ENCODE data around the gene RCE1.

Gene RCE1

DNA sequence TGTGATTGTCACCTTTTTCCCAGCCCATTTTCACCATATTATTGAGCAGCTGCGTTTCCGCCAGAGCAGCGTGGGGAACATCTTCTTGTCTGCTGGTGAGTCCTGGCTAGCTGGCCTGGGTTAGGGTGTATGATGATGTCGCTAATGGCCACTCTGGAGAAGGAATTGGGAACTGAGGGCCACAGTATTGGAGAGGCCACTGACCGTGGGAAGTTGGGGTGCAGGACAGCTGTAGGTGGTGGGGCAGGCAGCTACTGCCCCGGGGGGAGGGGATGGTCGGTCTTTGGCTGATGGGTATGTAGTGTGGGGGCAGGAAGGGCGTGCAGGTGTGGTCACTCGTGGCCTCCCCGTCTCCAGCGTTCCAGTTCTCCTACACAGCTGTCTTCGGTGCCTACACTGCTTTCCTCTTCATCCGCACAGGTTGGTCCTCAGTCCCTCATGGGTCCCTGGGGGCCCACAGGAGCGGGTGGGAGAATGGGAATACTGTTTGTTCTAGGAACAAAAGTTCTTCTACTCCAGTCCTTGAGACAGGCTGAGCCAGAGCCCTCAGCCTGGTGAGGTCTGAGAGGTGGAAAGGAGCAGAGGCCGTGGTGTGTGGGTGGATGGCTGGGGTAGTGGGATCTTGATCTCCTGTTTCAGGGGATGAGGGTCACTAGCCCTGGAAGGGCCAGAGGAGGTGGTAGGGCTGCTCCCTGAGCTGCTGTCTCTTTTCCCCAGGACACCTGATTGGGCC is 2.1 kb downstream of the RCE1 start:
- DNase-seq (ENCODE audit: low read depth) = no peak

DNA sequence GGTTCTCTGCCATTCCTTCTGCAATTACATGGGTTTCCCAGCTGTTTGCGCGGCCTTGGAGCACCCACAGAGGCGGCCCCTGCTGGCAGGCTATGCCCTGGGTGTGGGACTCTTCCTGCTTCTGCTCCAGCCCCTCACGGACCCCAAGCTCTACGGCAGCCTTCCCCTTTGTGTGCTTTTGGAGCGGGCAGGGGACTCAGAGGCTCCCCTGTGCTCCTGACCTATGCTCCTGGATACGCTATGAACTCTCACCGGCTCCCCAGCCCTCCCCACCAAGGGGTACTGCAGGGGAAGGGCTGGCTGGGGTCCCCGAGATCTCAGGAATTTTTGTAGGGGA is 2.6 kb downstream of the RCE1 start:
- DNase-seq (ENCODE audit: low read depth) = no peak

DNA sequence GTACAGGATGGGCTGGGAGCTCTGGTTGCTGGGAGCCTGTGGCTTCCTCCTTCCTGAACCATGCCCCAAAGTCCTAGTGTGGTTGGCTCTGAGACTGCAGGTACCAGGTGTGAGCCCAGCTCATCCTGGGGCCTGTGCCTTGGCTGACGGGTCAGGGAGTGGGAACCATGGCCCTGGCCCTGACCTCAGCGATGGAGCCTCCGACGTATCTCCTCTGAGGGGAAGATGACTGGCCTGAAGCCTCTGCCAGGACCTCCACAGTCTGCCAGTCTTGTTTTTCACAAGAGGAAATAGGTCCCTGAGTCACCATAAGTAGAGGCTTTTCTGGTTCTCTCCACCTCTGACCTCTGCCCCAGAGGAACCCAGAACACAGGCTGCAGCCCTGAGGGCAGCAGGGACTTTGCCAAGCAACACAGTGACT is 3.4 kb downstream of the RCE1 start:
- DNase-seq (ENCODE audit: low read depth) = no peak

DNA sequence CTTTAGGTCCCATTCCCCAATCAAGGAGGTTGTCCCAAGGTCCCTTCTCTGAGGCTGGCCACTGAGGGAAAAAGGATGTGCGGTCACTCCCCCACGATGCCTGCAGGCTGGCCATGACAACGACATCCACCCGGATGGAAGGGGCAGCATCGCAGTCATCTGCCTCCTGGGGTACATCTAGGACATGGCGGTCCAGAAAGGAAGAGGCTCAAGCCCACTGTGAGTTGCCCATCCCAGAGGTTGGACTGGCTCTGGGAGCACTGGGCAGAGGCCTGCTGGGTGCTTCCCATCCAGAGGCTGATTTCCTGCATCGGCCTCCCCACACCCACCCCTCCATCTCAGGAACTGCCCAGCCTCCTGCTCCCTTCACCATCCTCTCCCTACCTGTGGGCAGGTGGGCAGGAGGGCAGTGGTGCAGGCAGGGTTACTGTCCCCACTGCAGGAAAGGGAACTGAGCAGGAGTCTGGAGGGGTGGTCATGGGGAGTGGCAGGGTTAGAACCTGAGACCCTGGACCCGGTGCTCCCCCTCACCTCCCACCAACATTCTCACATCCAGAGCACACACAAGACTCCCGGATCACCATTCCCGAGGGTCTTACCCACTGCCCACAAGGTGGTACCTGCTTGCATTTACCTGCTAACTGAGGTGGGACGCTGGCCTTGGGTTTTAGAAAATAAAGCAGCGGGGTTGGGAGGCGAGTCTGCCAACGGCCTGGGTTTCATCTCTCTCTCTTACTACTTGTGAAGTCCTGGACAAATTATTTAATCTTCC is 4.4 kb downstream of the RCE1 start:
- no peak for DNase-seq (ENCODE audit: low read depth)

DNA sequence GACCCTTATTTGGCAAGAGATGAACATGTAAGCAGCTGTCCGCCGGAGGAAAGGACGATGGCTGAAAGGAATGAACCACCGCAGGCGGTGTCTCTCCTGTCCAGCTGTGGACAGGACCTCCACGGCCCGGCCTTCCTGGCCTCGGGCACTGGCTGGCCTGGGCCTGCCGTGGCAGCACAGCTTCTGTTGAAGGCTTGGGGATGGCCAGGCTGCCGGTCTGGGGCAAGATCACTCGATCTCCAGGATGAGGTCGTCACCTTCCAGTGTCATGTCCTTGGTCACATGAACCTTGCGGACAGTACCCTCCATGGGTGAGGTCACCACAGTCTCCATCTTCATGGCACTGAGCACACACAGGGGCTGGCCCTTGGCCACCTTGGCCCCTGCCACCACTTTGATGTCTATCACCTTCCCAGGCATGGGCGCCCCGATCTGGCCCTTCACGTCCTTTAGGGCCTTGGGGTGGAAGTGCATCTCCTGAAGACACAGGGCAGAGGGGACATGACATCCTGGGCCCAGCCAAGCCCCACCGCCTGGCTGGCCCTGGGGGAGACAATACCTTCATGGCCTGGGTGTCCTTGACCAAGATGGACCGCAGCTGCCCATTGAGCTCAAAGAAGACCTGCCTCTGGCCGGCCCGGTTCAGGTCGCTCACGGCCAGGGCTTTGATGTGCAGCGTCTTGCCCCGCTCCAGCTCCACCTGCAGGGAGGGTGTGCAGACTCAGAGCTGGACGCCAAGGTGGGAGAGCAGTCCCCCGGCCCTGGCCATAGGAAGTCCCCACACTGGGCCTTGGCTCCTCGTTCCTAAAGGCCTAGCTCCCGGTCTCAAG is 5.6 kb downstream of the RCE1 start:
- DNase-seq (ENCODE audit: low read depth) = no peak

DNA sequence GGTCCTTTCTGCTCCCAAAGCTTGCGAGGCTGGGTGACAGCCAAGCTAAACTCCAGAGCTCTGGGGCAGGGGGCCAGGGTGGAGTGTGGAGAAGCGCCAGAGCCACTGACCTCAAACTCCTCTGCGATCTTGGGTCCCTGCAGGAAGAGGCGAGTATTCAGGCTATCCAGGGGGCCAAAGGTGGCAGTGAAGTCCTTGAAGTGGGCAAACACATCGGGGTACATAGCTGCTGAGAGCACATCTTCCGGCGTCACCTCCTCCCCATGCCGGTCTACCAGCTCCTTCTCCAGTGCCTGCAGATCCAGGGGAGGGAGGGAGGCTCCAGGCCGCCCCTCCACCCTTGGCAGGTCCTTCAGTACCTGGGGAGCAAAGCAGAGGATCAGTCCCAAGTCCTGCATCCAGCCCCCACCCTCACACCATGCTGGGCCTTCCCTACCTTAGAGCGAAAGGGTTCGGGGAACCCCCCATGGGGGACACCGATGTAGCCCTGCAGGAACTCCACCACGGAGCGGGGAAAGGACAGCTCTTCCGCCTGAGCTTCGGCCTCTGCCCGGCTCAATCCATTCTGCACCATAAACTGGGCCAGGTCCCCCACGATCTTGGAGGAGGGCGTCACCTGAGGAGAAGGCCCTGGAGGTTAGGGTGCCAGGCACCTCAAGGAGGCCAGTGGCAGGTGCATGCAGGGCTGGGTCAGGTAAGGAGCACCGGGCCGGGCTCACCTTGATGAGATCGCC is 6.4 kb downstream of the RCE1 start:
- no peak for DNase-seq (ENCODE audit: low read depth)

DNA sequence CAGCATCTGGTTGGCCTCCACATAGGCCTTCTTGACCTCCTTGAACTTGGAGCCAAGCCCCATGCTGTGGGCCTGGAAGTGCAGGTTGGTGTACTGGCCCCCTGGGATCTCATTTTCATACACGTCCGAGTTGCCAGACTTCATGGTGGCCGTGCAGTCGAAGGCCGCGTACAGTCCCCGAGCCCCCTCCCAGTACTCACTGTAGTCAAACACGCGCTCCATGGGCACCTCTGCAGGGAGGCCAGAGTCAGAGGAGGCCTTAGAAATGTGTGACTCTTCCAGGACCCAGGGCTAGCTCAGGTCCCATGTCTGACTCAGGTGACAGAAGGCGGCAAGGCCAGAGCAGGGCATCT is 7.0 kb downstream of the RCE1 start:
- DNase-seq (ENCODE audit: low read depth) = no peak

DNA sequence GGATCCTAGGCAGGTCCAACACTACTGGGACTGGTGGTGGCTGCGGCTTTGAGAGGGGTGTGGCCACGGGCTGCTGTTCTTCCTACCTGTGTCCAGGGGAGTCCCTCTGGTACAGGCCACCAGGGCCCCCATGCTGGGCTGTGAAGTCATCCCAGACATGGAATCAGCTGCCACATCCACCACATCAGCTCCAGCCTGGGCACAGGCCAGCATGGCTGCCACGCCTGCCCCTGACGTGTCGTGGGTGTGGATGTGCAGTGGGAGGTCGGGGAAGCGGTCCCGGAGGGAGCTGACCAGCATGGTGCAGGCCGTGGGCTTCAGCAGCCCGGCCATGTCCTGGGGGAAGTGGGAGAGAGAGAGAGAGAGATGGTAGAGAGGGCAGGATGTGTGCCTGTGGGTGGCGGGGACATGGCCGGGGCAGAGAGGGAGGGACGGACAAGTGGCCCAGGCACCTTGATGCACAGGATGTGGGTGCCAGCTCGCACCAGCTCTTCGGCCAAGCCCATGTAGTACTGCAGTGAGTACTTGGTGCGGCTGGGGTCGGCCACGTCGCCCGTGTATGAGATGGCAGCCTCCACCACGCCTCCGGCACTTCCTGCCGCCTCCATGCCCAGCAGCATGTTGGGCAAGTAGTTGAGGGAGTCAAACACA is 7.5 kb downstream of the RCE1 start:
- DNase-seq (ENCODE audit: low read depth) = no peak

DNA sequence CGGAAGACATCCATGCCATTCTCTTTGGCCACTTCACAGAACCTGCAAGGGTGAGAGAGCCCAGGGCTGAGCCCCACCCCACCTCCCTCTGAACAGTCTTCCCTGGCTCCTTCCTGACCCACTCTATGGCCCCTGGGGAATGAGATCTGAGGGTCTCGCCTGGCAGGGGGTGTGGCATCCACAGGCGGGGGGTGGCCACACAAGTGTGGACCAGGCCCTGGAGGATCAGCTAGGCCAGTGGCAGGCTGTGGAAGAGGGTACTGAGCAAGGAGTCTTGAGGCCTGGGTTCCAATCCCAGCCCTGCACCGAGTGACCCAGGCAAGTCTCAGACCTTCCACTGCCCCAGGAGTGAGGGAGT is 8.0 kb downstream of the RCE1 start:
- no peak for DNase-seq (ENCODE audit: low read depth)

DNA sequence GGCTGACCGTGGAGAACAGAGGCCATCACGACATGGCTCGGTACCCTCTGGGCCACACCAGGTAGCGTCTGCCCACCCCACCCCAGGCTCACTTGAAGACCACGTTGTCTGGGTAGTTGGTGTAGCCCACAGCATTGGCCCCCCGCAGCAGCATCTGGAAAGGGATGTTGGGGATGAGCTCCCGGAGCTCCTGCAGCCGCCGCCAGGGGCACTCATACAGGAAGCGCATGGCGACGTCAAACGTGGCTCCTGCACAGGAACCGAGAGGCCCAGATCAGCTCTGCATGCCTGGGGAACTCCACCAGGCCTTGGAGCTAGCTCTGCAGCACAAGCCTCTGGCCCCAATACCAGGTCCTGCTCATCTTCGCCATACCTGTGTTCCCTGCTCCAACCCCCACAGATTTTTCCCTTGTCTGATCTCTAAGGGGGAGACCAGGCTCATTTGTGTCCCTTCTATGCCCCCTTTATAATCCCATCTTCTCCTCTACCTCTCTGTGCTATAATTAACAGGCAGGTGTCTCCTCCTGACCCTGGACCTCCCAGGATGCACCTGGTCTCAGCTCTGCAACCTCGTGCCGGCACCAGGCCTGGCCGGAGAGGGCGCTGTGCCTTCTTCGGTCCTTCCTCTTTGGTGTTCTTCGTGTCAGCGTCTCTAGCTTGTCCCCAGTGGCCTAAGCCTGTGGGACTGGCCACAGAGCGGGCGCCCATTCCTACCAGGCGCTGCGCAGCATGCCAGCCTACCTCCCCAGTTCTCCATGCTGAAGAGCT is 8.6 kb downstream of the RCE1 start:
- DNase-seq (ENCODE audit: low read depth) = no peak

DNA sequence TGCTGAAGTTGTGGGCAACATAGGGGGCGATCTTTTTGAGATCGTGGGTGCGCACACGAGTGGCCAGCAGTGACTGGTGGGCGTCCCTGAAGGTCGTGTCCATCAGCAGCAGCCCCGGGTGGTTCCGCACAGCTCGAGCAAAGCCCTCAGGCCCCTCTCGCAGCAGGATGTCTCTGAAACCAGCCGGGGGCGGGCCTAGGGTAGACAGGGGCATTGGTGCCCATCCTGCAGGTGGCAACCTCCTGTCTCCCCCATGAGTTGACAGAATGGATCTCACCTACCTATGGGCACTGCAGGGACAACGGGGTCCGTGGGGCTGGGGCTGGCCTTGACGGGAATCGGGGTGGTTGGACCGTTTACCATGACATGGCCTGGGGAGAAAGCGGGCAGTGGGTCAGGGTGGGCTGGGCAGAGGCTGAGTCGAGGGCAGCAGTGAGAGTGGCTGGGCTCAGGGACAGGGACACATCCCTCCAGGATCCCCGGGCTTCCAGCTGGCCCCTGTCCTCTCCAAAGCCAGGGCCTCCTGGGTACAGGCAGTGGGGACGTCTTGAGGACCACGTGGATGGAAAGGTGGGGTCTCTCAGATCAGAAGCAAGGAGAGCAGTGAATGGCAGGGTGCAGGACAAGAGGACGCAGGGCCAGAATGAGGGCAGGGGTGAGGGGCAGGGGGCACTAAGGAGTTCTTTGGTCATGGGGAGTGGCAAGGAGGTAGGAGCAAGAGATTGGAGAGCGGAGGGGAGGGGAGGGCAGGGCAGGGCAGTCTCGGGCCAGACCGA is 9.4 kb downstream of the RCE1 start:
- DNase-seq (ENCODE audit: low read depth) = no peak

DNA sequence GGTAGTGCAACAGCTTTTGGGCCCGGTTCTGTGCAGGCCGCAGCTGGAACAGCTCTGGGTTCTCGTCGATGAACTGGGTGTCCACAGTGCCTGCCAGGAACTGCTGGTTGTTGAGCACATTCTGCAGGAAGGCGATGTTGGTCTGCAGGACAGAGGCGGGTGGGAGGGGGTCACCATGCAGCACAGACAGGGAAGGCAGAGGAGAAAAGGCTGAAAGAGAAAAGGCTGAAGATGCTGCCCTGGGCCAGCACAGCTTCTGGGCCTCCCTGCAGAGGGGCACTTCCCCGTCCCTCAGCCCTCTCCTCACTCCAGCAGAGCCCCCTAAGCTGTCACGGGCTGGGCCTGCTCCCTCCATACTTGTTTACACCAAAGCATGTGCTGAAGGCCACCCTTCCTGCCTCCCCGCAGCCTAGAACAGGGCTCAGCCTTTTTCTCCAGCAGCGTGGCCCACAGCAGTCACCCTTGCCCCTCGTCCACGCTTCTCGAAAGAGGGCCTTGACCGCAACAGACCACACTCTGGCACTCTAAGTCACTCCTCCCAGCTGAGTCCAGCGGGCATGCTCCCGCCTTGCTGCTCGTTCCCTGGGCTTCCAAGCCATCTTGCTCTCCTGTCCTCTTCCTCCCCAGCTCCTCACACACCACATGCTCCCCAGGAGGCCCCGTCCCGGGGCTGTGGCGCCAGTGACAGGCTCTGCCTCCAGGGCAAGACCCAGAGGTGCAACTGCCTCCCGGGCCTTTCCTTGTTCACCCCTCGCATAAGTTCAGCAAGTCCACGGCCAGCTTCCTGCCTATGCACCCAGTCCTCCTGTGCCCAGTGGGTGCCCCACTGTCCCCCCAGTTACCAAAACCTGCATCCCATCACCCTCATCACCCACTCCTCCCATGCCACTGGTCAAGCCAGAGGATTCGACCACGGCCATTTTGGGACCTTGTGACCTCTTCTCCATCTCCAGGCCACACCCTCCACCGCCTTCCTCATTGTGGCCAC is 10.3 kb downstream of the RCE1 start:
- DNase-seq (ENCODE audit: low read depth) = no peak

DNA sequence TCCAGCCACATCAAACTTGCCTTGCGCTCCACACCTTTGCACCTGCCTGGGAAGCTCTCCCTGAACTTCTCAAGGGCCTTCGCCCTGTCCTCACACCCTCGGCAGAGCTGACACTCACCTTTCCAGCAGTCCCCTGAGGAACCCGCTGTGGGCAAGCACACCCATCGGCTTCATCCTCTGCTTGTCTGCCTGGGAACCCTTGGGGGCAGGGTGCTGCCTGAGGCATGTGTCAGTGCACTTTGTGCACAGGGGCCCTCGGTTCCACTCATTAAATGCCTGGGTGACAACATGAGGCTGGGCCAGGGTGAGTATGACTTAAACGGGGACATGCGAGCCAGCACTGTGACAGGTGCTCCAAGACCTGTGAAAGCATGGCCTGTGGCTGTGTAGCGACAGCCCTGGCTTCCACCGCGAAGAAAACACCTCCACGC is 11.0 kb downstream of the RCE1 start:
- no peak for DNase-seq (ENCODE audit: low read depth)

DNA sequence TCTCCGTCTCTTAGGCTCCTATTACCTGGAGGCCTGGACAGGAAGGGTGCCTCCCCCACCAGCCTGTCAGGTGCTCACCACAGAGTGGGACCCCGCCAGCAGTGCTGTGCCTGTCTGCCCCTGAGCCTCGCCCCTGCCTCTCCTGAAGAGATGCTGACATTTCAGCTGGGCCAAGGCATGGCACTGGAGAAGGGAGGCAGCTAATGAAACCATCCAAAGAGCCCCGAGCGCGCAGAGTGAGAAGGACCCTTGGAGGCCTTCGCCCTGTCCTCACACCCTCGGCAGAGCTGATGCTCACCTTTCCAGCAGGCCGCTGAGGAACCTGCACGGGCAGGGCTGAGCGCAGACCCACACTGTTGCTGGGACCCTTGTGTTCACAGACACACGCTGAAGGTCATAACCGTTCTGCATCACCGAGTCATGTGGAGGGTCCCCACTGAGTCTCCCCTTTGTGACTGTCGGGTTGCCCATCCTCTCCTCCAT is 11.5 kb downstream of the RCE1 start:
- no peak for DNase-seq (ENCODE audit: low read depth)

DNA sequence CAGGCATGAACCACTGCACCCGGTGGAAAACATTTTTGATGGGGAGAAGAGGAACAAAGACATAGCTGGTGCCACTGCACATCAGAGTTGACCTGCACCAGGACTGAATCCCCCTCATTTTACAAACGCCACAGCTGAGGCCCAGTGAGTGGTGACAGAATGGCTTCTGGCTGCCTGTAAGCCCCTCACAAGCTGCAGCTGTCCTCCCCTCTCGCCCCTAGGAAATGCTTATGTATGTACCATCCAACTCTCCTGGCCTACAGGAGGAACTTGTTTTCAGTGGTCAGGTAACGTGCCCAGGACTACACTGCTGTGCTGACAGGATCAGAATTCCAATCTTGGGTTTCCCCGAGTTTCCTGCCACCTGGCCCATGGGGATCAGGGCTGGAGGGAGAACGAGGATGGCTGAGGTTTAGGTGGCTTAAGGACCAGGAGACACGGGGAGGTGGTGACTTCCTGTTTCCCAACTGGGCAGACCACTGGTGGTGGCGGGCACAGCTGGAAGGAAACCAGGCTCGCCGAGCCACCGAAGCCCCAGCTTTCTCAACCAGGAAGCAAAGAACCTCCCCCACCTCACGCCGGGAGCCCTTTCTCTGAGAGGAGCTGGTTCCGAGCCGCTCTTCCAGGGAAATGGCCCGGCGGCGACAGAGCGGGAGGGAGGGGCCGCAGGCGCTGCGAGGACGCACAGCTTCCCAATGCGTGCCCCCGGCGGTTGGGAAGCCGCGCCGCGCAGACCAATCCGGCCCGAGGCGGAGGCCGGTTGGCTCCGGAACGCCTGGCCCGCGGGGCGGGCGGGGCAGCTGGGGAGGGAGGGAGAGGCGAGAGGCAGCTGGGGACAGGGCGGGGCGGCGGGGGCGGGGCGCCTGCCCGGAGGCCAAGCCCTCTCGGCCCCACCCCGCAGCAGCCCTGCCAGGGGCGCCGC is 12.6 kb downstream of the RCE1 start:
- DNase-seq (ENCODE audit: low read depth) = peak; percentile 79

DNA sequence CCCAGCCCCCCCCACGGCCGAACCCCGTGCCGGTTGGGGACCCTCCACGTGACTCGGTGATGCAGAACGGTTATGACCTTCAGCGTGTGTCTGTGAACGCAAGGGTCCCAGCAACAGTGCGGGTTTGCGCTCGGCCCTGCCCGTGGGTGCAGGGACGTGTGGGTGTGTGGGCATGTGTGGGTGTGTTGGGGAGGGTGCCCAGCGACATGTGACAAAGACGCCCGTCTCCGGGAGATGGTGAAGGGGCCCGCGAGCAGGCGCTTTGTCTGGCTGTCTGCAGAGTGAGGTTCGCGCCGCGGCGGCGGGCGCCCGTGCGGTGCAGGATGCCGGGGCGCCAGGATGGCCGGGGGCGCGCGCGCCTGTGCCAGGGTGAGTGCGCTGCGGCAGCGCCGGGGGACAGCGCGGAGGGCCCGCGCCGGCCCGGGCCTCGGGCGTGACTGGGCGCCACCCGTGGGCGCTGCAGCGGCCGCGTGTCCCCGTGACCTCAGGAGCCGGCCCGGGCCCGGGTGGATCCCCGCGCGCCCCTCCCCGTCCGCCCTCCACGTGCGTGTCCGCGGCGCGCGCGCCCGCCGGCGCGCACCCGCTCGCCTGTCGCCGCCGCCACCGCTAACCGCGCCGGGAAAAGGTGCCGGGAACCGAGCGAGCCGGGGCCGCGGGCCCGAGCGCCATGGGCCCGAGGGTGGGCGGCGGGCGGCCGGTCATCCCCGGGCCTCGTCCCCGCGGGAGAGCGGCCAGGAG is 13.4 kb downstream of the RCE1 start, which contains the start of gene LRFN4:
Gene LRFN4 (plus strand): TSS at position 569 of the 738 bp plus-strand sequence. CDS start 681 bp downstream, outside the sequence.
- peak; percentile 62 for DNase-seq (ENCODE audit: low read depth)
